ENCODE data around the gene ESR2.

The ESR2 gene

DNA sequence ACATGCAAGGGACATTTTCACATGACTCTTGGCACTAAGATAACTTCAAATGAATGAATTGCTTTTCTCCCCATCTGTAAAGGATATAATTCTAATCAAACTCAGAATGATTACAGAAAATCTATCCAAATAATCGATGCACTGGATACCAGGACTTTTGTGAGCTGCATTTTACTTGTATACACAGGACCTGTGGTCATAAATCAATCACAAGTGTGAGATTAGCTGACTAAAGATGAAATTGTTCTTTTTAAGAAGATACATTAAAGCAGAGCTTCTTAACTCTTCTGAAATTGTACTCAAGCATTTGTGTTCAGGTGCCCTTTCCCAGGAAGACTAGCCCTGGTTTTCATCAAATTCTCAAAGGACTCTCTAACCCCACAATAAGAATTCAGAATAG is 66.3 kb downstream of the ESR2 start:
- Histone ChIP-seq H3K36me3 (ENCODE audit: control insufficient read depth, insufficient read depth, low read length) (no peaks in the 10 kb centered on the region), H3K79me1 (ENCODE audit: low read length) (no peaks in the 10 kb centered on the region), H2BK5ac (ENCODE audit: low read length) (no peak overlapping the region), H3K9ac (ENCODE audit: low read length) (no peak overlapping the region), H3K23ac (ENCODE audit: low read length) (no peak overlapping the region), H3K79me2 (ENCODE audit: control insufficient read depth, insufficient read depth, low read length) (no peaks in the 10 kb centered on the region), H3K4me2 (ENCODE audit: low read length) (no peak overlapping the region), H4K8ac (ENCODE audit: low read depth, low read length) (no peak overlapping the region), H3K4me3 (ENCODE audit: low read length) (no peak overlapping the region), H3K27me3 (ENCODE audit: insufficient read depth, low read length, poor library complexity) (no peaks in the 10 kb centered on the region), H3K4ac (ENCODE audit: low read depth, low read length) (no peak overlapping the region), H3K27ac (ENCODE audit: low read depth, low read length) (no peak overlapping the region), H4K5ac (ENCODE audit: low read length) (no peak overlapping the region), H2BK15ac (replicated peaks; ENCODE audit: low read depth) (no peak overlapping the region), H2AK5ac (ENCODE audit: low read length) (no peak overlapping the region), H3K18ac (ENCODE audit: low read length) (no peak overlapping the region), H3K4me1 (ENCODE audit: control insufficient read depth, low read depth, low read length) (no peaks in the 10 kb centered on the region), H2BK120ac (ENCODE audit: low read depth, low read length) (no peak overlapping the region), H3K56ac (ENCODE audit: low read length) (no peak overlapping the region)
- no peak for DNase-seq
- WGBS (ENCODE audit: extremely low coverage, insufficient coverage, low lambda C conversion rate) = no CpG with 5 or more reads among the region's 1 CpG

- no peak overlapping the region for H3K4me2 ChIP-seq (ENCODE audit: low read length)
- no peak overlapping the region for H3K23ac ChIP-seq (ENCODE audit: low read length)
- H3K4me1 ChIP-seq (ENCODE audit: control insufficient read depth, low read depth, low read length) = no peaks in the 10 kb centered on the region
- no peak overlapping the region for H3K4me3 ChIP-seq (ENCODE audit: low read length)
- WGBS (ENCODE audit: extremely low coverage, insufficient coverage, low lambda C conversion rate) = no CpG with 5 or more reads among the region's 10 CpGs
- H3K18ac ChIP-seq (ENCODE audit: low read length) = no peak overlapping the region
- H3K4ac ChIP-seq (ENCODE audit: low read depth, low read length) = no peak overlapping the region
- no peaks in the 10 kb centered on the region for H3K27me3 ChIP-seq (ENCODE audit: insufficient read depth, low read length, poor library complexity)
- H3K27ac ChIP-seq (ENCODE audit: low read depth, low read length) = no peak overlapping the region
- no peak overlapping the region for H2BK120ac ChIP-seq (ENCODE audit: low read depth, low read length)
- no peak overlapping the region for H2BK5ac ChIP-seq (ENCODE audit: low read length)
- no peaks in the 10 kb centered on the region for H3K36me3 ChIP-seq (ENCODE audit: control insufficient read depth, insufficient read depth, low read length)
- H2BK15ac ChIP-seq (replicated peaks; ENCODE audit: low read depth) = no peak overlapping the region
- no peak overlapping the region for H3K9ac ChIP-seq (ENCODE audit: low read length)
- H3K79me1 ChIP-seq (ENCODE audit: low read length) = no peaks in the 10 kb centered on the region
- H4K5ac ChIP-seq (ENCODE audit: low read length) = no peak overlapping the region
- H4K8ac ChIP-seq (ENCODE audit: low read depth, low read length) = no peak overlapping the region
- no peak for DNase-seq
- no peak overlapping the region for H2AK5ac ChIP-seq (ENCODE audit: low read length)
- H3K56ac ChIP-seq (ENCODE audit: low read length) = no peak overlapping the region
- H3K79me2 ChIP-seq (ENCODE audit: control insufficient read depth, insufficient read depth, low read length) = no peaks in the 10 kb centered on the region
Observed at GRCh38 chr14:64225151-64225757, 68.9 kb downstream of the ESR2 start.

DNA sequence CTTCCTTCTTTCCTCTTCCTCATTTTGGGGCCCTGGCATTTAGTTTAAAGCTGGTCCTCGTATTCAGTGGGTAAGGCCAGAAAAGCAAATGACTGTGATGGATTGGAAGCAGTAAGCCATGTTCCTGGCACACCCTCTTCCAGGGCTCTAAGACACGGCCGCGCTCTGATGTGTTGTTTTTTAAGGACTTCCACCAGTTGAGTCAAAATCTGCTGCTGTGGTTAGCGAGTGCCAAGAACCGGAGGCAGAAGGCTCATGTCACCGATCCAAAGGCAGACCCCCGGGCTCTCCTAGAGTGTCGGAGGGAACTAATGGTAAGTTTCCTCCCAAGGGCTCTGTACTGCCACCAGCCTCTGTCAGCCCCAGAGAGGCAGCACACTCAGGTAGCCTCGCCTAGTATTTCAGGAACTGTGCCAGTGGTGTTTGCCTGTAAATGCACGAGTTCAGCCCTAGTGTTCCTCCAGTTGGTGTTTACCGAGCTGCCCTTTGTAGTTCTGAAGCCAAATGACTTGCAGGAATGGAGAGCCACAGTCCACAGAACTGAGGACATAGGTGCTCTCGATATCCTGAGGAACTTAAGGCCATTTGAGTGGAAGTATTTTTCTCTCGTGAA is 72.7 kb downstream of the ESR2 start:
- H3K23ac ChIP-seq (ENCODE audit: low read length) = no peak overlapping the region
- H3K18ac ChIP-seq (ENCODE audit: low read length) = no peak overlapping the region

DNA sequence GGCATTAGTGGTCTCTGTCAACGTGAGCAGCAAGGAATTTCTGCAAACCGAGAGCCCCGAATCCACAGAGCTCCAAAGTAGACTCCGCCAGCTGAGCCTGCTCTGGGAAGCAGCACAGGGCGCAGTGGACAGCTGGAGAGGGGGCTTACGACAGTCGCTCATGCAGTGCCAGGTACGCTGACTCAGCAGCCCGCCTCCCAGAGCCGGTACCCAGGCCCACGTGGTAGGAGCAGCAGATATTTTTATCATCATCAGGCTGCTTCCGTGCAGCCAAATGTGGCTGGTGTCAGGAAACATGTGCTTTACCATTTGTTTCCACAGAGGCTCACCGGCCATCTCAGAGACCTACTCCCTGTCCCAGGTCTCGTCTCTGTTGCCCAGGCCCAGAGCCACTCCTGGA is 73.7 kb downstream of the ESR2 start:
- H3K27me3 ChIP-seq (ENCODE audit: insufficient read depth, low read length, poor library complexity) = no peaks in the 10 kb centered on the region
- DNase-seq = no peak
- H2BK120ac ChIP-seq (ENCODE audit: low read depth, low read length) = no peak overlapping the region
- H3K79me1 ChIP-seq (ENCODE audit: low read length) = no peaks in the 10 kb centered on the region
- no peak overlapping the region for H4K8ac ChIP-seq (ENCODE audit: low read depth, low read length)
- no peak overlapping the region for H3K18ac ChIP-seq (ENCODE audit: low read length)
- no peak overlapping the region for H3K4me3 ChIP-seq (ENCODE audit: low read length)
- no CpG with 5 or more reads among the region's 14 CpGs for WGBS (ENCODE audit: extremely low coverage, insufficient coverage, low lambda C conversion rate)
- no peak overlapping the region for H4K5ac ChIP-seq (ENCODE audit: low read length)
- no peak overlapping the region for H2BK5ac ChIP-seq (ENCODE audit: low read length)
- no peaks in the 10 kb centered on the region for H3K79me2 ChIP-seq (ENCODE audit: control insufficient read depth, insufficient read depth, low read length)
- no peak overlapping the region for H3K4me2 ChIP-seq (ENCODE audit: low read length)
- H3K4ac ChIP-seq (ENCODE audit: low read depth, low read length) = no peak overlapping the region
- no peak overlapping the region for H3K23ac ChIP-seq (ENCODE audit: low read length)
- no peaks in the 10 kb centered on the region for H3K4me1 ChIP-seq (ENCODE audit: control insufficient read depth, low read depth, low read length)
- H3K56ac ChIP-seq (ENCODE audit: low read length) = no peak overlapping the region
- H2AK5ac ChIP-seq (ENCODE audit: low read length) = no peak overlapping the region
- peaks cover 2% of the 10 kb centered on the region for H3K36me3 ChIP-seq (ENCODE audit: control insufficient read depth, insufficient read depth, low read length)
- H3K27ac ChIP-seq (ENCODE audit: low read depth, low read length) = no peak overlapping the region
- no peak overlapping the region for H3K9ac ChIP-seq (ENCODE audit: low read length)
- H2BK15ac ChIP-seq (replicated peaks; ENCODE audit: low read depth) = no peak overlapping the region

More for the DNA sequence above, 72.7 kb downstream of the ESR2 start:
- H3K4me1 ChIP-seq (ENCODE audit: control insufficient read depth, low read depth, low read length) = no peaks in the 10 kb centered on the region
- no peak overlapping the region for H4K5ac ChIP-seq (ENCODE audit: low read length)
- no peaks in the 10 kb centered on the region for H3K79me2 ChIP-seq (ENCODE audit: control insufficient read depth, insufficient read depth, low read length)
- no peak overlapping the region for H3K56ac ChIP-seq (ENCODE audit: low read length)
- no peak overlapping the region for H2BK15ac ChIP-seq (replicated peaks; ENCODE audit: low read depth)
- H3K79me1 ChIP-seq (ENCODE audit: low read length) = no peaks in the 10 kb centered on the region
- DNase-seq = no peak
- no peak overlapping the region for H3K4ac ChIP-seq (ENCODE audit: low read depth, low read length)
- no peaks in the 10 kb centered on the region for H3K36me3 ChIP-seq (ENCODE audit: control insufficient read depth, insufficient read depth, low read length)
- H3K27ac ChIP-seq (ENCODE audit: low read depth, low read length) = no peak overlapping the region
- no peak overlapping the region for H2AK5ac ChIP-seq (ENCODE audit: low read length)
- no peak overlapping the region for H3K4me3 ChIP-seq (ENCODE audit: low read length)
- H3K4me2 ChIP-seq (ENCODE audit: low read length) = no peak overlapping the region
- H4K8ac ChIP-seq (ENCODE audit: low read depth, low read length) = no peak overlapping the region
- H3K27me3 ChIP-seq (ENCODE audit: insufficient read depth, low read length, poor library complexity) = no peaks in the 10 kb centered on the region
- no peak overlapping the region for H2BK5ac ChIP-seq (ENCODE audit: low read length)
- no CpG with 5 or more reads among the region's 14 CpGs for WGBS (ENCODE audit: extremely low coverage, insufficient coverage, low lambda C conversion rate)
- H3K9ac ChIP-seq (ENCODE audit: low read length) = no peak overlapping the region
- H2BK120ac ChIP-seq (ENCODE audit: low read depth, low read length) = no peak overlapping the region

DNA sequence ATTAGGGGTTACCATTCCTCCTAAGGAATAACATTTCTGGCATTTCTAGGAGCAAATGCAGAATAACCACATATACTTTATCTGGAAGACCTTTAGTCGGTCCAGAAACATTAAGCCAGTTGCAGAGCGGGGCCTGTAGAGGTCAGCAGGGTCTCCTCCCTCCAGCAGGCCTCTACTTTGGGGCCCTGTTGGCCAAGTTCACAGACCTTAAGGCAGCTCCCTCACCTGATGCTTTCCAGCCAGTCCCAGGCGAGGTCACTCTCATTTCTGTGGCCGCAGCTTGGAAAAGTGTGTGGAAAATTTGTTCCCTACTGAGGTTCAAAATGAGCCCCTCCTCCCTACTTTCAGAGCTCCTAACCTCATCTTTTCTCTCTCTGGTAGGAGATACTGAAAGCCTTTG is 74.1 kb downstream of the ESR2 start:
- Histone ChIP-seq H3K27ac (ENCODE audit: low read depth, low read length) (no peak overlapping the region), H3K36me3 (ENCODE audit: control insufficient read depth, insufficient read depth, low read length) (peaks cover 2% of the 10 kb centered on the region), H2BK15ac (replicated peaks; ENCODE audit: low read depth) (no peak overlapping the region), H3K4me1 (ENCODE audit: control insufficient read depth, low read depth, low read length) (no peaks in the 10 kb centered on the region), H4K5ac (ENCODE audit: low read length) (no peak overlapping the region), H3K79me2 (ENCODE audit: control insufficient read depth, insufficient read depth, low read length) (no peaks in the 10 kb centered on the region), H3K18ac (ENCODE audit: low read length) (no peak overlapping the region), H2BK120ac (ENCODE audit: low read depth, low read length) (no peak overlapping the region), H2BK5ac (ENCODE audit: low read length) (no peak overlapping the region), H3K4me3 (ENCODE audit: low read length) (no peak overlapping the region), H4K8ac (ENCODE audit: low read depth, low read length) (no peak overlapping the region), H3K79me1 (ENCODE audit: low read length) (no peaks in the 10 kb centered on the region), H3K9ac (ENCODE audit: low read length) (no peak overlapping the region), H3K4ac (ENCODE audit: low read depth, low read length) (no peak overlapping the region), H3K27me3 (ENCODE audit: insufficient read depth, low read length, poor library complexity) (no peaks in the 10 kb centered on the region), H3K23ac (ENCODE audit: low read length) (no peak overlapping the region), H2AK5ac (ENCODE audit: low read length) (no peak overlapping the region), H3K4me2 (ENCODE audit: low read length) (no peak overlapping the region), H3K56ac (ENCODE audit: low read length) (no peak overlapping the region)
- no CpG with 5 or more reads among the region's 4 CpGs for WGBS (ENCODE audit: extremely low coverage, insufficient coverage, low lambda C conversion rate)
- peak; percentile 18 for DNase-seq

Data from mesendoderm (in vitro differentiated cells).